CD4-positive, alpha-beta T cell treated with Interleukin-15 for 1 hour (primary cell): ENCODE data around the gene MNT.

Experiments
- DNase-seq: peaks from one replicate; pipeline ENCODE4 v3.0.0-alpha.2; 2020

MNT gene

GRCh38 chr17:2395258-2396181, 5.3 kb downstream of the MNT start:
- peak; percentile 59 for DNase-seq

- no peak for DNase-seq
Measured at GRCh38 chr17:2394775-2395201, 6.1 kb downstream of the MNT start.

- DNase-seq: no peak
Measured at GRCh38 chr17:2393954-2394749, 6.7 kb downstream of the MNT start.

GRCh38 chr17:2393174-2393953, 7.5 kb downstream of the MNT start:
- peak; percentile 94 for DNase-seq

GRCh38 chr17:2392252-2393173, 8.3 kb downstream of the MNT start:
- peak; percentile 96 for DNase-seq

- no peak for DNase-seq
Measured at GRCh38 chr17:2391597-2392251, 9.1 kb downstream of the MNT start.

GRCh38 chr17:2390199-2390836, 10.5 kb downstream of the MNT start:
- DNase-seq: no peak

GRCh38 chr17:2388683-2389055, 12.2 kb downstream of the MNT start:
- no peak for DNase-seq

GRCh38 chr17:2388020-2388682, 12.7 kb downstream of the MNT start:
- no peak for DNase-seq

GRCh38 chr17:2387086-2388019, 13.5 kb downstream of the MNT start:
- DNase-seq: no peak

GRCh38 chr17:2386400-2387085, 14.3 kb downstream of the MNT start:
- DNase-seq: no peak

GRCh38 chr17:2385240-2386210, 15.3 kb downstream of the MNT start:
- DNase-seq: no peak

GRCh38 chr17:2384439-2385127, 16.3 kb downstream of the MNT start:
- DNase-seq: no peak

- DNase-seq: no peak
Measured at GRCh38 chr17:2383628-2384167, 17.2 kb downstream of the MNT start.

GRCh38 chr17:2380950-2381649, 19.8 kb downstream of the MNT start:
- DNase-seq: no peak
